ENCODE results near the gene TBC1D10B. TPM values are rescaled to one million over a fixed set of nuclear protein-coding genes. Genes with fewer than 3 reads are reported as not detected.

Gene TBC1D10B
- total RNA-seq, 2 donors from 2014 or later: 45.0 to 62.3 TPM

DNA sequence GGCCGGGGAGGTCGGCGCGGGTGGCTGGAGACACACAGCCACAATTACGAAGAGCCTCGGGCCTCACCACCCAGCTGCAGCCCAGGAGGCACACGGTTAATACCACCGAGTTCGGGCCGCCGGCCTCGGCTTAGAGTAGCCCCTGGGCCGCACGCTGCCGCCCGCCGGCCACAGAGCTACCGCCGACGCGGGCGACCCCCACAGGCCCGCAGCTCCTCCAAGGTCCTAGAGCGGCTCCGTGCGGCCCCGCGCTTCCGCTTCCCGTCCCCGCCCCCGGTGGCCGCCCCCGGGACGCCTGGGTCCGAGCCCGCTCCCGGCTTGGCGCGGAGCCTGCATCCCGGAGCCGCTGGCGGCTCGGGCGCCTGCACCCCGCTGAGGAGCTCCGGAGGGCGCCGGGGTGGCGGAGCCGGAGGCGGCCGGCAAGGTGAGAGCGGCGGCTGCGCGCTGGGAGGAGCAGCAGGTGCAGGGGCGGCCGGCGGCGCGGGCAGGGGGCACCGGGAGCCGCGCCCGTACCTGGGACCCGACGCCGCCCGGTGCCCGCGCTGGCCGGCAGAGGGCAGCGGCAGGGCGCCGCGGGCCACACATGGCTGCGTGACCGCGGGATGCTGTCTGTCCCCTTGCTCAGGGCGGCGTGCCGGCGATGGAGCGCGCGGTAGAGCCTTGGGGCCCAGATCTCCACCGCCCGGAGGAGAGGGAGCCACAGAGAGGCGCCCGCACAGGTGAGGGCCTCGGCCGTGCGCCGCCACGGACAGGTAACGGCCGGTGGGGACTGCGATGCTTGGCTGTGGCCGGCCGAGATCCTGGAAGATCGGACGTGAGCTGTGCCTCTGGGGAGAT lies 25.1 kb upstream of the TBC1D10B start, which contains the start of gene ZNF48:
Gene ZNF48, plus strand, starts transcription at position 266 of the 837 bp plus-strand sequence. Its CDS starts 375 bp downstream, at position 641.
- Histone ChIP-seq H3K9ac (ENCODE audit: low read depth in 2 of 2, low read length in 2 of 2) (peak within 1 kb of the TSS; percentile 85 to 92), H3K27me3 (no peaks in the 10 kb centered on the region), H3K9me3 (no peaks in the 10 kb centered on the region), H3K36me3 (no peaks in the 10 kb centered on the region), H3K27ac (peak within 1 kb of the TSS; percentile 46), H3K4me3 (peak within 1 kb of the TSS; percentile 85), H3K4me1 (peaks cover 10% of the 10 kb centered on the region)
- intact Hi-C loops (cut with DNase I): no loop called here
- peak; percentile 72 for DNase-seq
- TF ChIP-seq, protein P1, sequence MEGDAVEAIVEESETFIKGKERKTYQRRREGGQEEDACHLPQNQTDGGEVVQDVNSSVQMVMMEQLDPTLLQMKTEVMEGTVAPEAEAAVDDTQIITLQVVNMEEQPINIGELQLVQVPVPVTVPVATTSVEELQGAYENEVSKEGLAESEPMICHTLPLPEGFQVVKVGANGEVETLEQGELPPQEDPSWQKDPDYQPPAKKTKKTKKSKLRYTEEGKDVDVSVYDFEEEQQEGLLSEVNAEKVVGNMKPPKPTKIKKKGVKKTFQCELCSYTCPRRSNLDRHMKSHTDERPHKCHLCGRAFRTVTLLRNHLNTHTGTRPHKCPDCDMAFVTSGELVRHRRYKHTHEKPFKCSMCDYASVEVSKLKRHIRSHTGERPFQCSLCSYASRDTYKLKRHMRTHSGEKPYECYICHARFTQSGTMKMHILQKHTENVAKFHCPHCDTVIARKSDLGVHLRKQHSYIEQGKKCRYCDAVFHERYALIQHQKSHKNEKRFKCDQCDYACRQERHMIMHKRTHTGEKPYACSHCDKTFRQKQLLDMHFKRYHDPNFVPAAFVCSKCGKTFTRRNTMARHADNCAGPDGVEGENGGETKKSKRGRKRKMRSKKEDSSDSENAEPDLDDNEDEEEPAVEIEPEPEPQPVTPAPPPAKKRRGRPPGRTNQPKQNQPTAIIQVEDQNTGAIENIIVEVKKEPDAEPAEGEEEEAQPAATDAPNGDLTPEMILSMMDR (IDR thresholded peaks at IDR 0.05): peak; percentile 15

DNA sequence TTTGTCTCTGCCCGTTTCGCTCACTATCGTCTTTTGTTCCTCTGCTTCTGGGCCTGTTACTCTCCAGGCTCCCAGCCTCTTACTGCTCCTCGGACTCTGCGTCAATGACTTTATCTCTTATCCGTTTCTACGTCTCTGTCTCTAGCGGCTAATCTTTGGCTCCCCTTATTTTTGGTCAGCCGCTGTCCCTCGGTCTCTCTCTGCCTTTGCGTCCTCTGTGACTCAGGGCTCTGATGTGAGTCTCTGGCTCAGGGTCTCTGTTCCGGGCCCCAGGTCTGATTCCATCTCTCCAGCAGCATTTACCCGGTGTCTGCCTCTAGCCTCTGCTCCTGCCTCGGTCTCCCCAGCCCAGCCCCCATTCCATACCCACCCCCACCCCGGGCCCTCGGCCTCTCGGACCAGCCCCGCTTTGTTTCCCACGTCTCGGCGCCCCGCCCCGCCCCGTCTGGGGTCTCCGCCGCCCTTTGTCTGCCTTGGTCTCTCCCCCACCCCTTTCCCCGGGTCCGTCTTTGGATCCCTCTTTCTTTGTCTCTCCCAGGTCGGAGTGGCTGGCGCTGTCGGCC lies 24.4 kb upstream of the TBC1D10B start:
- Histone ChIP-seq H3K9ac (ENCODE audit: low read depth in 2 of 2, low read length in 2 of 2) (peak overlapping the region; percentile 40 to 92), H3K27me3 (no peaks in the 10 kb centered on the region), H3K36me3 (no peaks in the 10 kb centered on the region), H3K4me1 (peaks cover 10% of the 10 kb centered on the region), H3K27ac (peak overlapping the region; percentile 46), H3K4me3 (peak overlapping the region; percentile 85), H3K9me3 (no peaks in the 10 kb centered on the region)
- intact Hi-C loops (cut with DNase I): no loop called here
- no peak for DNase-seq
- TF ChIP-seq, protein P1 (IDR thresholded peaks at IDR 0.05): no peak

DNA sequence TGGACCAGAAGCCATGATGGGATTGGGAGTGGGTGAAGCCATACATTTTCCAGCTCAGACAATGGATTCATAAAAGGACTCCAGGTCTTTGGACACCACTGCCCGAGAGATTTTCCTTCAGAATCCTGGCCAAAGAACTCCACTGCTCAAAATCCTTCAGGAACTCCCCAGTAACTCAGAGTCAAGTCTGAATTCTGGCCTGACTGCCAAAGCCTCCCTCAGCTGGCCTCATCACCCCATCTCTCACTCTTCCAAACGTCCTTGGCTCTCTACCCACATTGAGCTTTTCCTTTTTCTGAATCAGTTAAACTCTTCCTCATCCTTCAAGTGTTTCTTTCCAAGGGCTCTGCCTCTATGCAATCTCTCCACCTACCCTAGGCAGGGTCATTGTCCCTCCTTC lies 13.2 kb upstream of the TBC1D10B start:
- H3K4me3 ChIP-seq: no peak overlapping the region
- no peak overlapping the region for H3K9ac ChIP-seq (ENCODE audit: low read depth in 2 of 2, low read length in 2 of 2)
- no peaks in the 10 kb centered on the region for H3K36me3 ChIP-seq
- no peak for DNase-seq
- H3K27ac ChIP-seq: no peak overlapping the region
- H3K4me1 ChIP-seq: no peaks in the 10 kb centered on the region
- H3K9me3 ChIP-seq: no peaks in the 10 kb centered on the region
- intact Hi-C loops (cut with DNase I): no loop called here
- H3K27me3 ChIP-seq: no peaks in the 10 kb centered on the region
- TF ChIP-seq, protein P1 (IDR thresholded peaks at IDR 0.05): no peak

DNA sequence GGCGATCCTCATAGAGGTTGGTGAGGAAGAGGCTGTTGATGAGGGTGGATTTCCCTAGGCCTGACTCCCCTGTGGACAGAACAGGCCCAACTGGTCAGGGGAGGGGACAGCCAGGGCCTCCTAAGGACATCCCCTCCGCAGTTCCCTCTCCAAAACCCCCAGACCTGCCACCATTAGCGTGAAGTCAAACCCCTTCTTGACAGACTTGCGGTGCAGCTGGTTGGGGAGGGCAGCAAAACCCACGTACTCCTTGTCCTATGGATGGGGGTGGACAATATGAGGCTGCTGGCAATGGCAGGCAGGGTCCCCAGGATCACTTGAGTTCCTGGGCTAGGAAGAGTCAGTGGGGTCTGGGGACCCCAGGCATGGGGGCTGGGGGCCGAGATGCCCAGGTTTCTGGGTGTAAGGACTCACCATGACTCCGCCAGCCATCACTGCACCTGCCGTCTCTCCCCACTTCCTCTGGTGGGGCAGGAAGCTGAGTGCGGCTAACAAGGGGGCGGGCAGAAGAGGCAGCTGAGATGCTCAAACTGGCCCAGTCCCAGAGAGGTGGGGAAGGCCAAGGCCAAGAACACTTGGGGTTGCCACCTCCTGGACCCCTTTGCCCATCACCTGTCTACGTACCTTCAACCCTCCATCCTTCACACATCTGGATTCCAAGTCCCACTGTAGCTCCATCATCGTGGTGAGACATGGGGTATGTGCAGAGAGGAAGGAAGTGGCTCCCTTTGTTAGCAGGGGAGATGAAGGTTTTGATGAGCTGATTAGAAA lies 12.0 kb upstream of the TBC1D10B start, which contains the start of gene SEPTIN1:
Gene SEPTIN1, minus strand, starts transcription at position 451 of the 771 bp plus-strand sequence. Its CDS starts 19 bp downstream, at position 432.
- intact Hi-C loops (cut with DNase I): no loop called here
- TF ChIP-seq, protein P1 (IDR thresholded peaks at IDR 0.05): no peak
- Histone ChIP-seq H3K36me3 (no peaks in the 10 kb centered on the region), H3K27ac (peak within 1 kb of the TSS; percentile 20), H3K9ac (ENCODE audit: low read depth in 2 of 2, low read length in 2 of 2) (peak within 1 kb of the TSS in 1 of 2 donors; percentile 51), H3K4me3 (no peak within 1 kb of the TSS), H3K9me3 (no peaks in the 10 kb centered on the region), H3K27me3 (no peaks in the 10 kb centered on the region), H3K4me1 (peaks cover under 1% of the 10 kb centered on the region)
- no peak for DNase-seq
